ENCODE data around the gene IL4I1. TPM values are rescaled to one million over a fixed set of nuclear protein-coding genes. Genes with fewer than 3 reads are reported as not detected.

Gene IL4I1
- total RNA-seq, 1 experiment from 2014 or later = 0.71 TPM

DNA sequence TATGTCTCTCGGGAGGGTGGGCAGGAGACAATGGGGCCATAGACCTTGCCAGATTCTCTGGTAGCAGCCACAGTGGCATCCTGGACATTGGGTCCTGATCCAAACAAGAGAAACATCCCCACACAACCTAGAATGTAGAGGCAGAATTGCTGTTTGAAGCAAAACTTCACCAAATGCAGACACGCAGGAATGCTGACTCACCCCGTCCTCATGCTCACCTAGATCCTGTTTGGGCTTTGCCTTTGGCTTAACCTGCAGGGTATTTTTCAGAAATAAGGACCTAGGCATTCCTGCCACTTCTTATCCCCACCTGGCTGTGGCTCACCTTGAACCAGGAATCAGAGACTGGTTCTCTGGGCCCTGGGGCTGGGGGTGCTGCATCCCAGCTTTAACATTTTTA is 11.9 kb downstream of the IL4I1 start (continued):
- TF ChIP-seq, protein P1, sequence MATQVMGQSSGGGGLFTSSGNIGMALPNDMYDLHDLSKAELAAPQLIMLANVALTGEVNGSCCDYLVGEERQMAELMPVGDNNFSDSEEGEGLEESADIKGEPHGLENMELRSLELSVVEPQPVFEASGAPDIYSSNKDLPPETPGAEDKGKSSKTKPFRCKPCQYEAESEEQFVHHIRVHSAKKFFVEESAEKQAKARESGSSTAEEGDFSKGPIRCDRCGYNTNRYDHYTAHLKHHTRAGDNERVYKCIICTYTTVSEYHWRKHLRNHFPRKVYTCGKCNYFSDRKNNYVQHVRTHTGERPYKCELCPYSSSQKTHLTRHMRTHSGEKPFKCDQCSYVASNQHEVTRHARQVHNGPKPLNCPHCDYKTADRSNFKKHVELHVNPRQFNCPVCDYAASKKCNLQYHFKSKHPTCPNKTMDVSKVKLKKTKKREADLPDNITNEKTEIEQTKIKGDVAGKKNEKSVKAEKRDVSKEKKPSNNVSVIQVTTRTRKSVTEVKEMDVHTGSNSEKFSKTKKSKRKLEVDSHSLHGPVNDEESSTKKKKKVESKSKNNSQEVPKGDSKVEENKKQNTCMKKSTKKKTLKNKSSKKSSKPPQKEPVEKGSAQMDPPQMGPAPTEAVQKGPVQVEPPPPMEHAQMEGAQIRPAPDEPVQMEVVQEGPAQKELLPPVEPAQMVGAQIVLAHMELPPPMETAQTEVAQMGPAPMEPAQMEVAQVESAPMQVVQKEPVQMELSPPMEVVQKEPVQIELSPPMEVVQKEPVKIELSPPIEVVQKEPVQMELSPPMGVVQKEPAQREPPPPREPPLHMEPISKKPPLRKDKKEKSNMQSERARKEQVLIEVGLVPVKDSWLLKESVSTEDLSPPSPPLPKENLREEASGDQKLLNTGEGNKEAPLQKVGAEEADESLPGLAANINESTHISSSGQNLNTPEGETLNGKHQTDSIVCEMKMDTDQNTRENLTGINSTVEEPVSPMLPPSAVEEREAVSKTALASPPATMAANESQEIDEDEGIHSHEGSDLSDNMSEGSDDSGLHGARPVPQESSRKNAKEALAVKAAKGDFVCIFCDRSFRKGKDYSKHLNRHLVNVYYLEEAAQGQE (IDR thresholded peaks at IDR 0.05; ENCODE audit: low read depth) = no peak
- TF ChIP-seq CBX3 (IDR thresholded peaks at IDR 0.05; ENCODE audit: low read depth) (no peak), EGR1 (IDR thresholded peaks at IDR 0.05; ENCODE audit: low read depth) (no peak), RAD21 (IDR thresholded peaks at IDR 0.05; ENCODE audit: low read depth) (no peak), SIN3A (IDR thresholded peaks at IDR 0.05; ENCODE audit: low read depth) (no peak), YY1 (IDR thresholded peaks at IDR 0.05; ENCODE audit: extremely low read depth, insufficient replicate concordance, low read depth, low read length) (no peak), POLR2A (IDR thresholded peaks at IDR 0.05; ENCODE audit: borderline replicate concordance, extremely low read depth, insufficient read depth, insufficient read length) (no peak), ZFX (IDR thresholded peaks at IDR 0.05) (no peak), ELF1 (IDR thresholded peaks at IDR 0.05; ENCODE audit: borderline replicate concordance, low read depth) (no peak)
- TF ChIP-seq, protein P2, sequence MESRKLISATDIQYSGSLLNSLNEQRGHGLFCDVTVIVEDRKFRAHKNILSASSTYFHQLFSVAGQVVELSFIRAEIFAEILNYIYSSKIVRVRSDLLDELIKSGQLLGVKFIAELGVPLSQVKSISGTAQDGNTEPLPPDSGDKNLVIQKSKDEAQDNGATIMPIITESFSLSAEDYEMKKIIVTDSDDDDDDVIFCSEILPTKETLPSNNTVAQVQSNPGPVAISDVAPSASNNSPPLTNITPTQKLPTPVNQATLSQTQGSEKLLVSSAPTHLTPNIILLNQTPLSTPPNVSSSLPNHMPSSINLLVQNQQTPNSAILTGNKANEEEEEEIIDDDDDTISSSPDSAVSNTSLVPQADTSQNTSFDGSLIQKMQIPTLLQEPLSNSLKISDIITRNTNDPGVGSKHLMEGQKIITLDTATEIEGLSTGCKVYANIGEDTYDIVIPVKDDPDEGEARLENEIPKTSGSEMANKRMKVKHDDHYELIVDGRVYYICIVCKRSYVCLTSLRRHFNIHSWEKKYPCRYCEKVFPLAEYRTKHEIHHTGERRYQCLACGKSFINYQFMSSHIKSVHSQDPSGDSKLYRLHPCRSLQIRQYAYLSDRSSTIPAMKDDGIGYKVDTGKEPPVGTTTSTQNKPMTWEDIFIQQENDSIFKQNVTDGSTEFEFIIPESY (IDR thresholded peaks at IDR 0.05; ENCODE audit: extremely low read depth, insufficient replicate concordance, low read length) = no peak

DNA sequence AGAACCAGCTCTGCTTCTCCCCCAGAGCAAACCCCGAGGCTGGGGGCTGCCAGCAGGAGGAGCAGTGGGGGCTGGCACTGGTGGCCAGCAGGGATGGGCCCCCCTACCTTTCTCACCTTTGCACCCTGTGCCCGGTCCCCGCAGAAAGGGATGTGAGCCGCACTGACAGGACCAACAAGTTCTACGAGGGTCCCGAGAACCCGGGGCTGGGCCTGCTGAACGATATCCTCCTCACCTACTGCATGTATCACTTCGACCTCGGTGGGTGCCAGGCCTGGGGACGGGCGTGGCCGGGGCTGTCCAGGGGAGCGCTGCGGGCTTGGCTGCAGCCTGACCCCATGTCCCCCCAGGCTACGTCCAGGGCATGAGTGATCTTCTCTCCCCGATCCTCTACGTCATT is 12.6 kb downstream of the IL4I1 start:
- Histone ChIP-seq H3K9ac (ENCODE audit: low read length) (no peak overlapping the region), H4K20me1 (ENCODE audit: insufficient read depth) (no peaks in the 10 kb centered on the region), H3K27me3 (ENCODE audit: insufficient read depth, low read length) (no peaks in the 10 kb centered on the region), H3K27ac (ENCODE audit: low read depth, low read length) (no peak overlapping the region), H3K79me2 (ENCODE audit: insufficient read depth, low read length) (peaks cover under 1% of the 10 kb centered on the region; the same call in 1 of the 2 replicates), H3K4me2 (ENCODE audit: low read length) (no peak overlapping the region), H3K9me3 (ENCODE audit: control insufficient read depth in 1 of 2, insufficient read depth in 1 of 2, low read depth in 1 of 2, low read length in 2 of 2) (peaks cover 0 to 6% of the 10 kb centered on the region in 2 experiments; a peak in 1 of 4 replicates), H3K4me3 (replicated peaks in 1 of 2; ENCODE audit: low read depth in 1 of 2, low read length in 2 of 2) (no peak overlapping the region), H3K9me2 (ENCODE audit: insufficient read depth) (no peaks in the 10 kb centered on the region), H3K36me3 (ENCODE audit: control insufficient read depth in 1 of 2, insufficient read depth in 2 of 2, low read length in 2 of 2) (peaks cover 12 to 18% of the 10 kb centered on the region in 2 experiments), H2AFZ (ENCODE audit: low read depth, low read length, poor library complexity, severe bottlenecking) (no peak overlapping the region), H3K4me1 (ENCODE audit: control insufficient read depth in 1 of 2, insufficient read depth in 2 of 2, low read length in 2 of 2) (peaks cover 1 to 14% of the 10 kb centered on the region in 2 experiments)
- ChIA-PET CTCF (no interaction called here), POLR2A (no interaction called here), RAD21 (ENCODE audit: low non-redundant PET in 1 of 2, low total read pairs in 2 of 2, uncharacterized antibody in 2 of 2, unreplicated experiment in 2 of 2) (no interaction called here)
- BruUV-seq (replicated peaks) = no TSS peak
- TF ChIP-seq, protein P3, sequence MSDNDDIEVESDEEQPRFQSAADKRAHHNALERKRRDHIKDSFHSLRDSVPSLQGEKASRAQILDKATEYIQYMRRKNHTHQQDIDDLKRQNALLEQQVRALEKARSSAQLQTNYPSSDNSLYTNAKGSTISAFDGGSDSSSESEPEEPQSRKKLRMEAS (IDR thresholded peaks at IDR 0.05) = no peak
- TF ChIP-seq ZFX (IDR thresholded peaks at IDR 0.05) (no peak), JUND (IDR thresholded peaks at IDR 0.05) (no peak), ZNF274 (IDR thresholded peaks at IDR 0.05; ENCODE audit: low read depth, low read length) (no peak), YY1 (IDR thresholded peaks at IDR 0.05; ENCODE audit: extremely low read depth, insufficient replicate concordance, low read depth, low read length) (no peak), FOSL1 (IDR thresholded peaks at IDR 0.05; ENCODE audit: low read depth) (no peak), EGR1 (IDR thresholded peaks at IDR 0.05; ENCODE audit: low read depth) (no peak), CBX3 (IDR thresholded peaks at IDR 0.05; ENCODE audit: low read depth) (no peak)
- TF ChIP-seq, protein P2 (IDR thresholded peaks at IDR 0.05; ENCODE audit: extremely low read depth, insufficient replicate concordance, low read length) = no peak
- ATAC-seq (no peak), DNase-seq (ENCODE audit: low read depth, low spot score) (no peak)
- intact Hi-C loops (cut with micrococcal nuclease) = no loop called here
